ENCODE measurements around the gene ZNF618.

ZNF618 gene

GRCh38 chr9:113885183-113886025, 9.3 kb downstream of the ZNF618 start:
- DNase-seq (ENCODE audit: low spot score): no peak

- DNase-seq (ENCODE audit: low spot score): peak; percentile 26
Observed at GRCh38 chr9:113886026-113886369, 9.9 kb downstream of the ZNF618 start.

- DNase-seq (ENCODE audit: low spot score): peak; percentile 31
Observed at GRCh38 chr9:113886466-113886865, 10.4 kb downstream of the ZNF618 start.

GRCh38 chr9:113886933-113887332, 10.8 kb downstream of the ZNF618 start:
- DNase-seq (ENCODE audit: low spot score): peak; percentile 47

GRCh38 chr9:113887436-113887835, 11.3 kb downstream of the ZNF618 start:
- no peak for DNase-seq (ENCODE audit: low spot score)

- no peak for DNase-seq (ENCODE audit: low spot score)
Observed at GRCh38 chr9:113888336-113888735, 12.2 kb downstream of the ZNF618 start.

- DNase-seq (ENCODE audit: low spot score): no peak
Observed at GRCh38 chr9:113888976-113889375, 12.9 kb downstream of the ZNF618 start.

- no peak for DNase-seq (ENCODE audit: low spot score)
Observed at GRCh38 chr9:113890704-113891103, 14.6 kb downstream of the ZNF618 start.

- no peak for DNase-seq (ENCODE audit: low spot score)
Observed at GRCh38 chr9:113892861-113893491, 16.9 kb downstream of the ZNF618 start.

- no peak for DNase-seq (ENCODE audit: low spot score)
Observed at GRCh38 chr9:113894166-113894565, 18.1 kb downstream of the ZNF618 start.

- no peak for DNase-seq (ENCODE audit: low spot score)
Observed at GRCh38 chr9:113895526-113895925, 19.4 kb downstream of the ZNF618 start.

- no peak for DNase-seq (ENCODE audit: low spot score)
Observed at GRCh38 chr9:113896713-113897112, 20.6 kb downstream of the ZNF618 start.

- no peak for DNase-seq (ENCODE audit: low spot score)
Observed at GRCh38 chr9:113898151-113898550, 22.0 kb downstream of the ZNF618 start.

- no peak for DNase-seq (ENCODE audit: low spot score)
Observed at GRCh38 chr9:113898596-113898995, 22.5 kb downstream of the ZNF618 start.

GRCh38 chr9:113899205-113899604, 23.1 kb downstream of the ZNF618 start:
- no peak for DNase-seq (ENCODE audit: low spot score)

GRCh38 chr9:113901221-113901688, 25.1 kb downstream of the ZNF618 start:
- DNase-seq (ENCODE audit: low spot score): no peak

- DNase-seq (ENCODE audit: low spot score): no peak
Observed at GRCh38 chr9:113903514-113904077, 27.5 kb downstream of the ZNF618 start.

- DNase-seq (ENCODE audit: low spot score): no peak
Observed at GRCh38 chr9:113906411-113907110, 30.5 kb downstream of the ZNF618 start.

GRCh38 chr9:113907282-113907681, 31.2 kb downstream of the ZNF618 start:
- no peak for DNase-seq (ENCODE audit: low spot score)

GRCh38 chr9:113909421-113909820, 33.3 kb downstream of the ZNF618 start:
- DNase-seq (ENCODE audit: low spot score): no peak

- no peak for DNase-seq (ENCODE audit: low spot score)
Observed at GRCh38 chr9:113910036-113910639, 34.0 kb downstream of the ZNF618 start.

Data from hepatic stellate cell (primary cell).